ENCODE results near the gene PLPP3. TPM values are rescaled to one million over a fixed set of nuclear protein-coding genes. Genes with fewer than 3 reads are reported as not detected.
A peak's percentile ranks its signal among the peaks of the same experiment; 100 is the strongest.

The PLPP3 gene
- polyA plus RNA-seq, 1 of the 3 experiments (the other 2 are of a cell fraction): 32.2 TPM

DNA sequence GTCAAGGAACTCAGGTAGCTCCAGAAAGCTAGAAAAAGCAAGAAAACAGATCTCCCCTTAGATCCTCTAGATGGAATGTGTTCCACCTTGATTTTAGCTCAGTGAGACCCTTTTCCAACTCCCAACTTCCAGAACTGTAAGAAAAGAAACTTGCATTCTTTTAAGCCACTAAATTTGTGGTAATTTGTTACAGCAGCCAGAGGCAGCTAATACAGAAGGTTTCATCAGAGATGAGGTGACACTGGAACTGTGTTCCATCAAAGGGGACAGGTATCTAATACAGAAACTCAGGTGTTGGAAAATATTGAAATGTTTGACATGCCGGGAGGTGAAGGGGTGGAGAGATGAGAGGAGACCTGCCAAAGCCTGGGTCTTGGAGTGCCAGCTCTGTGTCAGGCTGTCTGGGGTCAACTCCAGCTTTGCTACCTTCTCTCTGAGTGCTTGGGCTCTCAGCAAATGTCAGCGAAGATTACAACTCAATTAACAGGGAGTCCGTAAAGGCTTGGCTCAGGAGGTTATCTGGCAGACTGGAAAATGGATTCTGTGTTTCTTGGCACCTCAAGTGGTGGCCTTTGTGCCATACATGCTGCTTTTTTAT lies 71.3 kb downstream of the PLPP3 start:
- TF ChIP-seq CTCF (IDR thresholded peaks at IDR 0.05): no peak
- no peak for TF ChIP-seq GABPA (IDR thresholded peaks at IDR 0.05; ENCODE audit: low read depth)
- no peak for TF ChIP-seq ELF1 (IDR thresholded peaks at IDR 0.05)
- TF ChIP-seq FOXM1 (IDR thresholded peaks at IDR 0.05; ENCODE audit: low read depth): no peak
- no peak for TF ChIP-seq RFX5 (IDR thresholded peaks at IDR 0.05; ENCODE audit: low read length)
- TF ChIP-seq RAD21 (IDR thresholded peaks at IDR 0.05; ENCODE audit: low read length): no peak
- no peak for TF ChIP-seq RCOR1 (IDR thresholded peaks at IDR 0.05; ENCODE audit: low read length)
- no peak for TF ChIP-seq CHD2 (IDR thresholded peaks at IDR 0.05; ENCODE audit: low read length, partially characterized antibody)
- TF ChIP-seq TCF12 (IDR thresholded peaks at IDR 0.05): no peak
- no peak for TF ChIP-seq IRF3 (IDR thresholded peaks at IDR 0.05; ENCODE audit: low read depth, low read length)
- TF ChIP-seq GATA2 (CRISPR knock-in tag; IDR thresholded peaks at IDR 0.05): no peak
- ChIA-PET CTCF (interaction anchor here (0.6 to 1.5 kb wide), 2 partner anchors 12 to 15 kb away, joined by 3 read pairs; no protein-coding TSS in a partner anchor), POLR2A (no interaction called here)
- Histone ChIP-seq H3K27me3 (ENCODE audit: insufficient read depth) (no peaks in the 10 kb centered on the region), H2AFZ (ENCODE audit: low read depth) (no peak overlapping the region), H3K9me2 (no peaks in the 10 kb centered on the region), H3K27ac (ENCODE audit: low read depth in 2 of 2, low read length in 1 of 2) (peak overlapping the region in 1 of 2 experiments; percentile 22; a peak in 1 of 4 replicates), H3K4me2 (no peak overlapping the region), H3K79me2 (ENCODE audit: insufficient read depth) (no peaks in the 10 kb centered on the region), H3K9me3 (no peaks in the 10 kb centered on the region), H3K9ac (no peak overlapping the region), H4K20me1 (ENCODE audit: insufficient read depth) (no peaks in the 10 kb centered on the region), H3K4me1 (ENCODE audit: control insufficient read depth in 1 of 2, insufficient read depth in 2 of 2, low read depth in 1 of 2, low read length in 1 of 2) (peaks cover 0 to 51% of the 10 kb centered on the region in 2 experiments; a peak in 1 of 4 replicates), H3K36me3 (replicated peaks in 1 of 2; ENCODE audit: control insufficient read depth in 1 of 2, insufficient read depth in 2 of 2, low read length in 1 of 2) (peaks cover 34 to 90% of the 10 kb centered on the region in 2 experiments), H3F3A (replicated peaks; ENCODE audit: insufficient read depth) (no peaks in the 10 kb centered on the region), H3K4me3 (ENCODE audit: low read depth in 2 of 2, low read length in 1 of 2) (no peak overlapping the region)
- DNase-seq: no peak
- 100% methylated on average over 2 of the region's 3 CpGs for WGBS (ENCODE audit: low lambda C conversion rate)

GRCh38 chr1:56506951-56507491 lies 72.3 kb downstream of the PLPP3 start:
- no peak overlapping the region for H3K4me3 ChIP-seq (ENCODE audit: low read depth in 2 of 2, low read length in 1 of 2)
- ChIA-PET CTCF (interaction anchor here (0.7 kb wide), 1 partner anchor 1131 kb away, joined by 3 read pairs; no protein-coding TSS in a partner anchor), POLR2A (no interaction called here)
- H3K4me2 ChIP-seq: no peak overlapping the region
- H3K27me3 ChIP-seq (ENCODE audit: insufficient read depth): no peaks in the 10 kb centered on the region
- H3K36me3 ChIP-seq (replicated peaks in 1 of 2; ENCODE audit: control insufficient read depth in 1 of 2, insufficient read depth in 2 of 2, low read length in 1 of 2): peaks cover 35 to 92% of the 10 kb centered on the region in 2 experiments
- H3K4me1 ChIP-seq (ENCODE audit: control insufficient read depth in 1 of 2, insufficient read depth in 2 of 2, low read depth in 1 of 2, low read length in 1 of 2): peaks cover 0 to 49% of the 10 kb centered on the region in 2 experiments; a peak in 1 of 4 replicates
- WGBS (ENCODE audit: low lambda C conversion rate): 94% methylated on average over 3 of the region's 3 CpGs
- no peak for DNase-seq
- no peak overlapping the region for H2AFZ ChIP-seq (ENCODE audit: low read depth)
- no peaks in the 10 kb centered on the region for H4K20me1 ChIP-seq (ENCODE audit: insufficient read depth)
- peak overlapping the region in 1 of 2 experiments; percentile 35; a peak in 1 of 4 replicates for H3K27ac ChIP-seq (ENCODE audit: low read depth in 2 of 2, low read length in 1 of 2)
- no peaks in the 10 kb centered on the region for H3K9me3 ChIP-seq
- no peaks in the 10 kb centered on the region for H3K79me2 ChIP-seq (ENCODE audit: insufficient read depth)
- no peak for TF ChIP-seq ELF1 (IDR thresholded peaks at IDR 0.05)
- TF ChIP-seq NFIC (IDR thresholded peaks at IDR 0.05; ENCODE audit: borderline replicate concordance): no peak
- no peak for TF ChIP-seq MEF2A (IDR thresholded peaks at IDR 0.05; ENCODE audit: borderline replicate concordance, low read depth)
- no peak overlapping the region for H3K9ac ChIP-seq
- no peaks in the 10 kb centered on the region for H3K9me2 ChIP-seq
- H3F3A ChIP-seq (replicated peaks; ENCODE audit: insufficient read depth): no peaks in the 10 kb centered on the region

Measured in SK-N-SH (cell line).